ENCODE measurements around the gene TSPAN5.

Gene TSPAN5

DNA sequence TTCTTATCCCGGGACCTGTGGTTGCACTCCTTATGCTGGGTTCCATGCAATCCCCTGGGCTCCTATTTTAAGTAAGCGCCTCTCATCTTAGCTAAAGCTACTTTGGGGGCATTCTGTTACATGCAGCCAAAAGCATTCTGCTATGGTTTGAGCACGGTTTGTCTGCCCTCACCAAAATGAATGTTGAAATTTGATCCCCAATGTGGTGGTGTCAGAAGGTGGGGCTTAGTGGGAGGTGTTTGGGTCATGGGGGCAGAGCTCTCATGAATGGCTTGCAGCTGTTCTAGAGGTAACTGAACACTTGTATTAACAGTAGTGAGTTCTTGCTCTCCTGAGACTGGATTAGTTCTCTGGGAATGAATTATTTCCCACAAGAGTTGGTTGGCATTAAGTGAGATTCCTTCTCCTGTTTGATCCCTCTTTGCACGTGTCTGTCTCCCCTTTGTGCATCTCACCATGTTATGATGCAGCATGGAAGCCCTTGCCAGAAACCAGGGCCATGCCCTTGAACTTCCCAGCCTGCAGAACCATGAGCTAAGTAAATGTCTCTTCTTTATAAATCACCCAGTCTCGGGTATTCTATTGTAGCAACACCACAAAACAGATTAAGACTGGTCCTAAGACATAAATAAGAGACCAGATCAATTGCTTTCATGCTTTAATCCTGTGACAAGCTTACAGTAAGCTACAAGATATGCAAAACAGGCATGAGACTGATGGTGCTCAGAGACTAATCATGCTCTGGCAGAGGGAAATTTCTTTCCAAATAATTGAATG, 141.8 kb downstream of the TSPAN5 start:
- peak; percentile 16 for ATAC-seq
- TF ChIP-seq GLIS3 (CRISPR knock-in tag; IDR thresholded peaks at IDR 0.05) = no peak
- no peak for TF ChIP-seq BACH2 (CRISPR knock-in tag; IDR thresholded peaks at IDR 0.05; ENCODE audit: borderline replicate concordance)

DNA sequence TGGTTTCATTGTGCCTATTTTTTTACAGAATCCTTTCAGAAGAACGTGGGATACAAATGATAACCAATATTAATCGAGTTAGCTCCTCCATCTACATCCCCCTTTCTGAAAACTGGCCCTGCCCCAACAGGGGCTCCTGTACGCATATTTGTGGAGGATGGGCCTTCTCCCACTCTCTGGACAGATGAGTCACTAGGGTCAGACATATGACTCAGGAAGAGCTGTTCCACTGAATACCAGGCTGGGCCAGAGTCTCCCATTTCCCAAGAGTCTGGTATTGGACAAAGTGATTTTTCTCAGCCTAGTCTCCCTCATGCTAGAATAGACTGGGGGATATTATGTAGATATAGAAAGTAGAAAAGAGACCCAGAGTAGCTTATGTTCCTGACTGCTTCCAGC, 142.4 kb downstream of the TSPAN5 start:
- TF ChIP-seq BACH2 (CRISPR knock-in tag; IDR thresholded peaks at IDR 0.05; ENCODE audit: borderline replicate concordance) (no peak), ZC3H10 (CRISPR knock-in tag; IDR thresholded peaks at IDR 0.05) (no peak), ZFP3 (CRISPR knock-in tag; IDR thresholded peaks at IDR 0.05) (no peak), CSDC2 (CRISPR knock-in tag; IDR thresholded peaks at IDR 0.05) (no peak), ZNF565 (CRISPR knock-in tag; conservative IDR thresholded peaks at IDR 0.05; ENCODE audit: low read depth) (no peak), ZFP30 (CRISPR knock-in tag; IDR thresholded peaks at IDR 0.05) (no peak)
- TF ChIP-seq, protein P1, sequence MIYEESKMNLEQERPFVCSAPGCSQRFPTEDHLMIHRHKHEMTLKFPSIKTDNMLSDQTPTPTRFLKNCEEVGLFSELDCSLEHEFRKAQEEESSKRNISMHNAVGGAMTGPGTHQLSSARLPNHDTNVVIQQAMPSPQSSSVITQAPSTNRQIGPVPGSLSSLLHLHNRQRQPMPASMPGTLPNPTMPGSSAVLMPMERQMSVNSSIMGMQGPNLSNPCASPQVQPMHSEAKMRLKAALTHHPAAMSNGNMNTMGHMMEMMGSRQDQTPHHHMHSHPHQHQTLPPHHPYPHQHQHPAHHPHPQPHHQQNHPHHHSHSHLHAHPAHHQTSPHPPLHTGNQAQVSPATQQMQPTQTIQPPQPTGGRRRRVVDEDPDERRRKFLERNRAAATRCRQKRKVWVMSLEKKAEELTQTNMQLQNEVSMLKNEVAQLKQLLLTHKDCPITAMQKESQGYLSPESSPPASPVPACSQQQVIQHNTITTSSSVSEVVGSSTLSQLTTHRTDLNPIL (CRISPR knock-in tag; IDR thresholded peaks at IDR 0.05; ENCODE audit: low read depth) = no peak
- TF ChIP-seq, protein P2, sequence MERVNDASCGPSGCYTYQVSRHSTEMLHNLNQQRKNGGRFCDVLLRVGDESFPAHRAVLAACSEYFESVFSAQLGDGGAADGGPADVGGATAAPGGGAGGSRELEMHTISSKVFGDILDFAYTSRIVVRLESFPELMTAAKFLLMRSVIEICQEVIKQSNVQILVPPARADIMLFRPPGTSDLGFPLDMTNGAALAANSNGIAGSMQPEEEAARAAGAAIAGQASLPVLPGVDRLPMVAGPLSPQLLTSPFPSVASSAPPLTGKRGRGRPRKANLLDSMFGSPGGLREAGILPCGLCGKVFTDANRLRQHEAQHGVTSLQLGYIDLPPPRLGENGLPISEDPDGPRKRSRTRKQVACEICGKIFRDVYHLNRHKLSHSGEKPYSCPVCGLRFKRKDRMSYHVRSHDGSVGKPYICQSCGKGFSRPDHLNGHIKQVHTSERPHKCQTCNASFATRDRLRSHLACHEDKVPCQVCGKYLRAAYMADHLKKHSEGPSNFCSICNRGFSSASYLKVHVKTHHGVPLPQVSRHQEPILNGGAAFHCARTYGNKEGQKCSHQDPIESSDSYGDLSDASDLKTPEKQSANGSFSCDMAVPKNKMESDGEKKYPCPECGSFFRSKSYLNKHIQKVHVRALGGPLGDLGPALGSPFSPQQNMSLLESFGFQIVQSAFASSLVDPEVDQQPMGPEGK (CRISPR knock-in tag; IDR thresholded peaks at IDR 0.05; ENCODE audit: borderline replicate concordance) = no peak
- TF ChIP-seq, protein P3, sequence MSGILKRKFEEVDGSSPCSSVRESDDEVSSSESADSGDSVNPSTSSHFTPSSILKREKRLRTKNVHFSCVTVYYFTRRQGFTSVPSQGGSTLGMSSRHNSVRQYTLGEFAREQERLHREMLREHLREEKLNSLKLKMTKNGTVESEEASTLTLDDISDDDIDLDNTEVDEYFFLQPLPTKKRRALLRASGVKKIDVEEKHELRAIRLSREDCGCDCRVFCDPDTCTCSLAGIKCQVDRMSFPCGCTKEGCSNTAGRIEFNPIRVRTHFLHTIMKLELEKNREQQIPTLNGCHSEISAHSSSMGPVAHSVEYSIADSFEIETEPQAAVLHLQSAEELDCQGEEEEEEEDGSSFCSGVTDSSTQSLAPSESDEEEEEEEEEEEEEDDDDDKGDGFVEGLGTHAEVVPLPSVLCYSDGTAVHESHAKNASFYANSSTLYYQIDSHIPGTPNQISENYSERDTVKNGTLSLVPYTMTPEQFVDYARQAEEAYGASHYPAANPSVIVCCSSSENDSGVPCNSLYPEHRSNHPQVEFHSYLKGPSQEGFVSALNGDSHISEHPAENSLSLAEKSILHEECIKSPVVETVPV (CRISPR knock-in tag; IDR thresholded peaks at IDR 0.05) = no peak
- peak; percentile 89 for ATAC-seq

DNA sequence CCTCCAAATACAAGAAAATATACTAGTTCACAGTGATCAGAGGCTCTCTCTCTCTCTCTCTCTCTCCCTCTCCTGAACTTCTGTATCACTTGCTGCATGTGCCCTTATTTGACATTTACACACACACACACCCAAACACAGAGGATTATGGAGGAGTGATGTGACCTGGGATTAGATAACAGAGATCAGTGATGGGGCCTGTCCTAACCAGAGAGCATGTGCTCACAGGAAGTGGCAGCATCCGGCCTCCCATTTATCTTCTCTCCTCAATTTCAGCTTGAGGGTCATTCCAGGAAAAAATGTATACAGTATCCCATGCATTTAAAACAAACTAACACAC, 143.0 kb downstream of the TSPAN5 start:
- no peak for TF ChIP-seq BACH2 (CRISPR knock-in tag; IDR thresholded peaks at IDR 0.05; ENCODE audit: borderline replicate concordance)
- TF ChIP-seq, protein P4, sequence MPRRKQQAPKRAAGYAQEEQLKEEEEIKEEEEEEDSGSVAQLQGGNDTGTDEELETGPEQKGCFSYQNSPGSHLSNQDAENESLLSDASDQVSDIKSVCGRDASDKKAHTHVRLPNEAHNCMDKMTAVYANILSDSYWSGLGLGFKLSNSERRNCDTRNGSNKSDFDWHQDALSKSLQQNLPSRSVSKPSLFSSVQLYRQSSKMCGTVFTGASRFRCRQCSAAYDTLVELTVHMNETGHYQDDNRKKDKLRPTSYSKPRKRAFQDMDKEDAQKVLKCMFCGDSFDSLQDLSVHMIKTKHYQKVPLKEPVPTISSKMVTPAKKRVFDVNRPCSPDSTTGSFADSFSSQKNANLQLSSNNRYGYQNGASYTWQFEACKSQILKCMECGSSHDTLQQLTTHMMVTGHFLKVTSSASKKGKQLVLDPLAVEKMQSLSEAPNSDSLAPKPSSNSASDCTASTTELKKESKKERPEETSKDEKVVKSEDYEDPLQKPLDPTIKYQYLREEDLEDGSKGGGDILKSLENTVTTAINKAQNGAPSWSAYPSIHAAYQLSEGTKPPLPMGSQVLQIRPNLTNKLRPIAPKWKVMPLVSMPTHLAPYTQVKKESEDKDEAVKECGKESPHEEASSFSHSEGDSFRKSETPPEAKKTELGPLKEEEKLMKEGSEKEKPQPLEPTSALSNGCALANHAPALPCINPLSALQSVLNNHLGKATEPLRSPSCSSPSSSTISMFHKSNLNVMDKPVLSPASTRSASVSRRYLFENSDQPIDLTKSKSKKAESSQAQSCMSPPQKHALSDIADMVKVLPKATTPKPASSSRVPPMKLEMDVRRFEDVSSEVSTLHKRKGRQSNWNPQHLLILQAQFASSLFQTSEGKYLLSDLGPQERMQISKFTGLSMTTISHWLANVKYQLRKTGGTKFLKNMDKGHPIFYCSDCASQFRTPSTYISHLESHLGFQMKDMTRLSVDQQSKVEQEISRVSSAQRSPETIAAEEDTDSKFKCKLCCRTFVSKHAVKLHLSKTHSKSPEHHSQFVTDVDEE (CRISPR knock-in tag; IDR thresholded peaks at IDR 0.05) = no peak
- no peak for TF ChIP-seq ZC3H10 (CRISPR knock-in tag; IDR thresholded peaks at IDR 0.05)
- TF ChIP-seq OSR1 (CRISPR knock-in tag; IDR thresholded peaks at IDR 0.05) = no peak
- TF ChIP-seq, protein P1 (CRISPR knock-in tag; IDR thresholded peaks at IDR 0.05; ENCODE audit: low read depth) = no peak
- TF ChIP-seq, protein P2 (CRISPR knock-in tag; IDR thresholded peaks at IDR 0.05; ENCODE audit: borderline replicate concordance) = no peak
- TF ChIP-seq ESRRG (CRISPR knock-in tag; IDR thresholded peaks at IDR 0.05) = no peak
- TF ChIP-seq ZNF565 (CRISPR knock-in tag; conservative IDR thresholded peaks at IDR 0.05; ENCODE audit: low read depth) = no peak
- TF ChIP-seq CSDC2 (CRISPR knock-in tag; IDR thresholded peaks at IDR 0.05) = no peak
- TF ChIP-seq, protein P5, sequence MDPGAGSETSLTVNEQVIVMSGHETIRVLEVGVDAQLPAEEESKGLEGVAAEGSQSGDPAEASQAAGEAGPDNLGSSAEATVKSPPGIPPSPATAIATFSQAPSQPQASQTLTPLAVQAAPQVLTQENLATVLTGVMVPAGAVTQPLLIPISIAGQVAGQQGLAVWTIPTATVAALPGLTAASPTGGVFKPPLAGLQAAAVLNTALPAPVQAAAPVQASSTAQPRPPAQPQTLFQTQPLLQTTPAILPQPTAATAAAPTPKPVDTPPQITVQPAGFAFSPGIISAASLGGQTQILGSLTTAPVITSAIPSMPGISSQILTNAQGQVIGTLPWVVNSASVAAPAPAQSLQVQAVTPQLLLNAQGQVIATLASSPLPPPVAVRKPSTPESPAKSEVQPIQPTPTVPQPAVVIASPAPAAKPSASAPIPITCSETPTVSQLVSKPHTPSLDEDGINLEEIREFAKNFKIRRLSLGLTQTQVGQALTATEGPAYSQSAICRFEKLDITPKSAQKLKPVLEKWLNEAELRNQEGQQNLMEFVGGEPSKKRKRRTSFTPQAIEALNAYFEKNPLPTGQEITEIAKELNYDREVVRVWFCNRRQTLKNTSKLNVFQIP (CRISPR knock-in tag; IDR thresholded peaks at IDR 0.05; ENCODE audit: borderline replicate concordance, low read depth) = no peak
- no peak for TF ChIP-seq RARB (CRISPR knock-in tag; IDR thresholded peaks at IDR 0.05)
- no peak for TF ChIP-seq TOX (CRISPR knock-in tag; IDR thresholded peaks at IDR 0.05; ENCODE audit: borderline replicate concordance)
- TF ChIP-seq ISL1 (CRISPR knock-in tag; IDR thresholded peaks at IDR 0.05) = no peak
- TF ChIP-seq SNAI2 (CRISPR knock-in tag; IDR thresholded peaks at IDR 0.05) = no peak
- TF ChIP-seq, protein P3 (CRISPR knock-in tag; IDR thresholded peaks at IDR 0.05) = no peak
- TF ChIP-seq GLIS3 (CRISPR knock-in tag; IDR thresholded peaks at IDR 0.05) = no peak
- no peak for TF ChIP-seq ZNF70 (CRISPR knock-in tag; IDR thresholded peaks at IDR 0.05)
- ATAC-seq = peak; percentile 23

All from SK-N-SH treated with all-trans-retinoic acid at 6 μM for 48 hours (cell line).